ENCODE data around the gene KCNMA1.
A peak's percentile ranks its signal among the peaks of the same experiment; 100 is the strongest.

KCNMA1 gene

DNA sequence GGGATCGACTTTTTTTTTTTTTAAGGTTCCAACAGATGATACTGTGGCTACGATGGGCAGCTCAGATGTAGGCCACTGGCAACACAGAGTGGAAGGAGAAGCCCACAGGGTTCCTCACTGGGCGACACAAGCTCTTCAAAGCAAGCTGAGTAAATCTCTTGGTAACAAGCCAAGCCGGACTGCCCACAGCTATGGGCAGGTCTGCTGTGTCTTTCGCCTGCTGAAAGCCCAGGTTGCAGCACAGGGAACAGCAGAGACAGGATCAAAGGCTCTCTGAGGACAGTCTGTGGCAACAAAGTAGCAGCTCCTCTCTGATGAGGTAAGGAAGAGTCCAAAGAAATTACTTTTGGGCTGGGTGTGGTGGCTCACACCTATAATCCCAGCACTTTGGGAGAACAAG, 83.6 kb downstream of the KCNMA1 start:
- no peak for DNase-seq

DNA sequence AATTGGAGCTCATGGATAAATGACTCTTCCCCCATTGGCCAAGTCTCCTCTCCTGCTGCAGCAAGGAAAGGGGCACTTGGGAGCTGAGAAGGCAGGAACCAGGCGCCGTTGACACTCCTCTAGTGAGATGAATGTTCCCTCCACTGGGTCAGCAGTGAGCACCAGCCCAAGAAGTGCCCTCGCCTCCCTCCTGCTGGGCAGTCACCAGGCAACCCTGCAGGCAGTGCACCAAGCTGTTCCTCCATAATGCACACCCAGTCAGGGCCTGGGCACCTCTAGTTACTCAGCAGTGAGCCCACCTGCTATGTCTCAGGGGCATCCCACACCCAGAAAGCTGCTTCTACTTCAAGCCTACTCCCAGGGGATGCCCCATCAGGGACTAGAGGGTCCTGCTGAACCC, 84.3 kb downstream of the KCNMA1 start:
- DNase-seq, result no peak

DNA sequence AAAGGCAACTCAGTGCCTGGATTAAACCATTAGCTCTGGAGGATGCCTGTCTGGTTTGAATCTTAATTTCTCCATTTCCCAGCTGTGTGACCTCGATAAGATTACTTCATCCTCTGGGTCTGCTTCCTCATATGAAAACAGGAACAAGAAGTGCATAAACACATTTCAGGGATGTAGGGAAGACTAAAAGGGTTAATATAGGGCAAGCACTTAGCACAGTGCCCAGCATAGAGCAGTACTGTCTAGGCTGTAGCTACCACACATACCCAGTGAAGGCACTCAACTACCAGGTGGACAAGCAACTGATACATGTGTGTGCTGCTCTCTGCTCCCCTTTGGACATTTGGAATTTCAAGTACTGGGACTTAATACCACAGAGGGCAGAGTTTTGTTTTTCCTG, 85.4 kb downstream of the KCNMA1 start:
- no peak for DNase-seq

DNA sequence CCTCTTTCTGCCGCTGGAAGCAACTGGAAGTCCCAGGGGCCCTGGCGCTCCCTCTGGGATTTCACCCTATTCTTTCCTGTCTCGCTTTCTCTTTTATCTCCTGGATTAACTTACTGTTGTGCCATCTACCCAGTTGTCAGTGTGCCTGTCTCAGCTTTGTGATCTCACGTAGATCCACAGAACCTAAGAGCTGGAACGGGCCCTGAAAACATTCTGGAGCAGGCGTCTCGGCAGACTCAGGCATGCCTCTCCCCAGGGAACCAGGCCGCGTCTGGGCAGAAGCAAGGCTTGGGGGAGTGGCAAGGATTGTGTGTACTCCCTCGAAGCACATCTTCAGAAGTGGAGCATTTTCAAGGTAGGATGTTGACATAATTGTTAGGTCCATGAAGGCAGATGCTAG, 87.2 kb downstream of the KCNMA1 start:
- no peak for DNase-seq

DNA sequence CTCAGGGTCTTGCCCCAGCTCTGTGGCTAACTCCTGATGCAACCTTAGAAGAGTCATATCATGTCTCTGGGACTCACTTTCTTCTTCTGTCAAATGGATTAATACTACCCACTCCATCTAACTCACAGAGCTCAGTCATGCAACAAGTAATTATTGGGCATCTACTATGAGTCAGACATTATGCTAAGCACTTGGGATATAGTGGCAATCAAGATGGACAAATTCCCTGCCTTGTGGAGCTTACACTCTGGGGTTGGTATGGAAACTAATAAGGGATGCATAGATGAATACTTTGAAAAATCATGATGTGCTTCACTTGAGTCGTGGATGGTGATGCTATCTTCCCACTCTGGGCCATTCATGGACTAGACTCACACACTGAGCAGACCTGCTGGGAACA, 88.9 kb downstream of the KCNMA1 start:
- DNase-seq, result no peak

DNA sequence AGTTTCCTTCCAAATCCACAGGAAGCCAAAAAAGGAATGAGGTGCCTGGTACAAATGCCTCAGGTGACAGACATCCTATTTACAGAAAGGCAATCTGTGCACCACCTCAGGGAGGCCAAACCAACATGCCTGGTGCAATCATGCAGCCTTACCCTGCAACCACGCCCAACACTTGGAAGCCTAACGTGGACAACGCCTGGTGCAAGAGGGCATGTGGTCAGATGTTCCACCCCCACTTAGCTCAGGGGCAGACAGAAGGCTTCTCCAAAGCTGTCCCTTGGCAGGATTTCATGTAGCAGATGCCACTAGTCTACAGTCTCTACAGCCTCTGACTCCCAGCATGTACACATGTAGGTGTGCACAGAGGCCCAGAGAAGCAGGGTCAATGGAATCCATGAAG, 89.5 kb downstream of the KCNMA1 start:
- DNase-seq, result no peak

DNA sequence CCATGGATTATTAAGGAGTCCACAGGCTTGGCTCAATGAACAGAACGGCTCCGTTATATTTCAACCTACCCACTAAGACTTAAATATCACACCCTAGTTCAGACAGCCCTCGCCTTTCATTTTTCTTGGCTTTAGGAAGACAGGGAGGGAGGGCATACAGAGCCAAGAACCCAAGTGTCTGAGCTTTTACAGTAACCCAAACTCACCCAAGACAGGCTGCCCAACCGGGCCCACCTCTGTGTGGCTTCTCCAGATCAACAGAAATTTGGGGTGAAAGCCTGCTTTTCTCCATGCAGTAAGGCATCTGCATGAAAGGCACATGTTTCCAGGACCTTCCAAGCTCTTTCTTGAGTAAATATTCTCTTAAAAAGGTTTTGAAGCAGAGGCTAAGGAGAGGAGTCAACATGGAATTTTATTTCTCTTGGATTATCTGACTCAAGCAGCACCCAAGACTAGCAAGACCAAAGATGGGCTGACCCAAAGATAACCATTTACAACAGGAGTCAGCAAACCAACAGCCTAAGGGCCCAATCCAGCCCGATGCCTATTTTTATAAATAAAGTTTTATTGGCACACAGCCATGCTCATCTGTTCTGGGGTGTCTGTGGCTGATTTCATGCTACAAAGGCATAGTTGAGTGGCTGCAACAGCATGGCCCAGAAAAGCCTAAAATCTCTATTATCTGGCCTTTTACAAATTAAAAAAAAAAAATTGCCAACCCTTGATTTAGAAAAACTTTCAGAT, 90.1 kb downstream of the KCNMA1 start:
- no peak for DNase-seq

DNA sequence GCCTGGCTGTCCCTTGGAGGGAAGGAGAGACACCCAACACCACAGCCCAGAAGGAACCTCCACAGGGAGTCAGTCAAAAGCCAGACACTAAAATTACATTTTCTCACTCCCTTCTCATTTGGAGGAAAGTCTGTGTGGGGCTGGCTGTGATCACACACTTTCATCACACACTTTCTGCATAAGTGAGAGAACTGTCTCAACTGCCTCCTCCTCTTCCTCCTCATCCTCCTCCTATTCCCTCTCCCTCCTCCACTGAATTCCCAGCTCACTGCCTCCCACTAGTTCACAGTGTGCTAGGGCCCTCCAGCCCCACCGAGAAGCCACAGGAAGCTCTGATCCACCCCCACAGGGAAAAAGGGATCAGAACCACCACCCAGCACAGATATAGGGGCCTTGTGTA, 91.6 kb downstream of the KCNMA1 start:
- DNase-seq, result no peak

DNA sequence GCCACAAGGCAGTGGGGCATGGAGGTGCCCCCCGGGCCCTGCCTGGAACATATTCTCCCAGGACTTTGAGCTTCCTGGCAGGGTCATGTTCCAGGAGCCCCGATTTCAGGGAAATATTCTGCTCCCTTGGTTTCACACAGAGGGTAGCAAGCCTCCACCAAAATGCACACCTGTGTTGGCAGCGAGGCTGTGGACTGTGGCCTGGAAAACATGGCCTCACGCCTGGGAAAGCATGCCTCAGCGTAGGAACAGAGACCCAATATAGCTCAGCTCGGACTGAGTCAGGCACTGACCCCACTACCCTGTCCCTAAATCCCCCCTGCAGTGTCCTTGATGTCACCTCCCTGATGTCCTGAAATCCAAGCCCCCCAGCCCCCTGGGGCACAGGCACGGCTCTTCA, 92.0 kb downstream of the KCNMA1 start:
- DNase-seq, result no peak

DNA sequence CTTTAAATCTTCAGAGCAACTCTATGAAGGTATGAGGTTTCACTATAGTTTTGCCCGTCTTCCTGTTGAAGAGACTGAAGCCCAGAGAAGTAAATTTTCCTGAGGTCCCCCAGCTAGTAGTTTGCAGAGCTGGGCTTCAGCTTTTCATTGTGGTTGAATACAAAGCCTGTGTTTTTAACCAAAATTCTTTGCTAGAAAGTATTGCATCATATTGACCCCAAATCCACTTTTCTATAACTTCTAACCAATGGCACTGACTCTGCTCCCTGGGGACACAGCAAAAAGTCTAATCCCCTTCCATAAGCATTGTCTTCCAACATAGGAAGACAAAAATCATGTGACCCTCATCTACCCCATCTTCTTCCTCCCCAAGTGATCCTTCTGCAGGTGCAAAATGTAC, 93.0 kb downstream of the KCNMA1 start:
- no peak for DNase-seq

DNA sequence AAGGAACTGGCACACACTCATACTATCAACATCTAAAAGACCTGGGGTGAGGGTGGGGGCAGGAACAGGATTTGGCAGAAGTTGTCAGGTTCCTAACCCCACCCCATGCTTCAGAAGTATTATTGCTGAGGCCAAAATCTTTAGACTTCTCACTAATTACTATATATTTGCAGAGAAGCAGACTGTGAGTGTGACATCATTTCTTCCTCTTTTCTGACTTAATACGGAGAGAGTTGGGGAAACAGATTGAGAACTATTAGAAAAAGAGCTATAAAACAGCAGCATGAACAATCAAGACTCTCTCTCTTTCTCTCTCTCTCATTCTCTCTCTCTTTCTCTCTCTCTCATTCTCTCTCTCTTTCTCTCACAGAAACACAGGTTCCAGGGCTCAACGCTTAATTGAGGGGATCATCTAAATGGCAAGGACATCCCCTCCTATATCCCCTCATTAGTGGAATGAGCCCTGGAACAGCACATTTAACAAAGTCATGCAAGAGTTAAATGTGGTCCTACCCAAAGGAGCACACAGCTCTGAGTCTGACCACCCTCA, 94.8 kb downstream of the KCNMA1 start:
- no peak for DNase-seq

DNA sequence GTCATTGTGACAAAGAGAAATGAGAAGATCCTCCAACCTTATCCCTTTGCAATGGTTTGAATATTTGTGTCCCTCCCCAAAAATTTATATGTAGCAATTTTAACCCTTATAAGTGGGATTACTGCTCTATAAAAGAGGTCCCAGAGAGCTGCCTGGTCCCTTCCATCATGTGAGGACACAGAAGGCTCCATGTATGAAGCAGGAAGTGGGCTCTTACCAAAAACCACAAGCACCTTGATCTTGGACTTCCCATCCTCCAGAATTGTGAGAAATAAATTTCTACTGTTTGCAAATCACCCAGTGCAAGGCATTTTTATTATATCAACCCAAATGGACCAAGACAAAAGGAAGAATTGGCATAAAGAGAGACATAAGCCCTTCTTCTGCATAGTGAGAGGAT, 95.7 kb downstream of the KCNMA1 start:
- DNase-seq, result no peak

DNA sequence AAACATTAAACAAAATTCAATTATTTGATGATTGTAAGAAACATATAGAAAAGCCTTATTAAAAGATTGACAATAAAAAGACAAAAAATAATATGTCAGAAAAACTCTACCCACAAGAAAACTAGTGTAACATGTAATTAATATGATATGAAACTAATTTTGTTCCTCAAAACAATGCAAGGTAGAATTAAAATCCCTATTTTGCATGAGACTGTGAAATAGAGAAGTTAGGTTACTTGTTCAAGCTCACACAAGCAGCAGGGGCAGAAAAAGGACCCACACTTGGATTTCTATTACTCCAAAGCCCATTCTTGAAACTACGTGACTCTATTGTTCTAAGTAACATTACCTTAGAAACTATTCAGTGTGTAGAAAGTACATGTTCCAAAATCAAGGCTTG, 96.4 kb downstream of the KCNMA1 start:
- no peak for DNase-seq

DNA sequence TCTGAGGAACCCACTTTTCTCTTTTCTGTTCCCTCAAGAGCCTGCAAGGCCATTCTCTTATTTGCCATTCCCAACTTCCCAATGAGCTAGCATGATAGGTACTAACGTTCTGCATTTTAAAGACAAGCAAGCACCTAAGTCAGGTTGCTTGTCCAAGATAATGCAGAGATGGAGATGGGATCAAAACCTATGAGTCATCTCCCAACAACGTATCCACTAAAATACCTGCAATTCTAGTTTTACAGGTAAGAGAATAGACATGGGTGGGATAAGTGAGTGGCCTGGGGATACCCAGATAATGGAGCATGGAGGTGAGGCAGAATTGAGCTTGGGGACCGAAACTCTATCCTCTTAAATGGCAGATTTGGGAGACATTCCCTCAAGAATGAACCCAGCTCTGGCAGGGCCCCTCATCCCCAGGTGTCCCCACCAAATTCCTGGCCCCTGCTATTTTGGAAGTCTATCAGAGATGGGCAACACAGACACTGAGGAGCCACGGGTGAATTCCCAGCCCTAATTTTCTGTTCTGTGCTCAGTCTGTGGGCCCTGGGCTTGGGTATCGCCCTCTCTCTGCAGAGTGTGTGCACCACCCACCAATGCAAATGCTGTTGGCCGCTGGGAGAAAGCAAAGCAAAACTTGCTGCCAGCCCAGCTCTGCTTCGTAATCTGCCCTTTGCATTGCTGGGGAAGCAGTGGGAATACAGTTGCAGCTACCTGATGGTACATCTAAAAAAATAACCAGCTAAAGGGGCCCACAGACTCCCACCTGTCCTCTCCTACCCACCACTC, 98.3 kb downstream of the KCNMA1 start:
- DNase-seq, result no peak

DNA sequence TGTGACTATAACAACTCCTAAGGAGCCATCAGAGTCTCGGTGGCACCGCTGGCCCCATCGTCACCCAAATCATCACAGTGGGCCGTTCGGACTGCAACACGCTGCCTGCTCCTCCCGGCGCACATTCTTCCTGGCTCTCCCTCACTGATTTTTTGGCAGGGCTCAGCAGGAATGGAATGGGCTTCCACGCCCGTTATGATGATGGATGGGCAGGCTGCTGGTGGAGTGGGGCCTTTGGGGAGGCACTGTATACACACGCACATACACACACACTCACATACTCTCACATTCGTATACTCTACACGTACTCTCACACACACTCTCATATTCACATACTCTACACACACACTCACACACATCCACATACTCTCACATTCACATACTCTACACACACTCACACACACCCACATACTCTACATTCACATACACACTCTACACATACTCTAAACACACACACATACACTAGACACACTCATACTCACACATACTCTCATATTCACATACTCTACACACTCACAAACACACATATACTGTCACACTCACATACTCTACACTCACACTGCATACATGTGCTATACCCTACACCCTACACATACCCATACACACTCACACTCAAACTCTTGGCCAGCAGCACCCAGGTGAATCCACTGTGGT, 99.8 kb downstream of the KCNMA1 start:
- no peak for DNase-seq

DNA sequence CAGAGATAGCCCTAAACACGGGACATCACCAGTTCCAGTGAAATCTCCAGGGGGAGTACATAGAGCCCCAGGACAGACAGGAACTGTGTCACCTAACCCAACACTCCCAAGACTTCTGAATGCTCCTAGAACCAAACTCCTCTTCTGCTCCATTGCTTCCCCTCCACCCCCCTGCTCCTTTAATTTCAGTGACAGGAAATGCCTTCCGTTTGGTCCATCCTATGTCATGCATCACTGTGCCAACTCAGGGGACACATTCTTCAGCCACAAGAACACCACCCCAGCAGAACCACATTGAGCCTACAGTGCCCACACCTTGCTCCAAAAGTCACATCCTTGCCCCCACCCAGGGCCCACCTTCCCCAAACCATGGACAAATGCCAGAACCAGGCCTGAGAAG, 100.5 kb downstream of the KCNMA1 start:
- no peak for DNase-seq

DNA sequence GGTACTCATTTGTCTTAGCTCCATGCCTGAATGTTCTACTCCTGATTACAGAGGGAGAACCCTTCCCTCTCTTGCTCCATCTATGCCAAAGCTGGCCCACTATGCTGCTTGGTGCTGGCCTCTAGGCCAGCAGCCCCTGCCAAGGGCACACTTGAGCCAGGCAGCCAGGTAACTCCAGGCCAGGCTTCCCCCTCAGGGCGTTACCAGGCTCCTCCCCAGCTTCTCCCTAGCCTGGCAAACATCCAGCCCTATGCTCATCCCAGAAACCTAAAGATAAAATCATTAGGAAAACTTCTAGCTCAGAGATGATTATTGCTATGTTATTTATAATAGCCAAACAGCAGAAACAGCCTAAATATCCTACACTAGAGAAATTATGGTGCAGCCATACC, 103.7 kb downstream of the KCNMA1 start:
- DNase-seq, result no peak

DNA sequence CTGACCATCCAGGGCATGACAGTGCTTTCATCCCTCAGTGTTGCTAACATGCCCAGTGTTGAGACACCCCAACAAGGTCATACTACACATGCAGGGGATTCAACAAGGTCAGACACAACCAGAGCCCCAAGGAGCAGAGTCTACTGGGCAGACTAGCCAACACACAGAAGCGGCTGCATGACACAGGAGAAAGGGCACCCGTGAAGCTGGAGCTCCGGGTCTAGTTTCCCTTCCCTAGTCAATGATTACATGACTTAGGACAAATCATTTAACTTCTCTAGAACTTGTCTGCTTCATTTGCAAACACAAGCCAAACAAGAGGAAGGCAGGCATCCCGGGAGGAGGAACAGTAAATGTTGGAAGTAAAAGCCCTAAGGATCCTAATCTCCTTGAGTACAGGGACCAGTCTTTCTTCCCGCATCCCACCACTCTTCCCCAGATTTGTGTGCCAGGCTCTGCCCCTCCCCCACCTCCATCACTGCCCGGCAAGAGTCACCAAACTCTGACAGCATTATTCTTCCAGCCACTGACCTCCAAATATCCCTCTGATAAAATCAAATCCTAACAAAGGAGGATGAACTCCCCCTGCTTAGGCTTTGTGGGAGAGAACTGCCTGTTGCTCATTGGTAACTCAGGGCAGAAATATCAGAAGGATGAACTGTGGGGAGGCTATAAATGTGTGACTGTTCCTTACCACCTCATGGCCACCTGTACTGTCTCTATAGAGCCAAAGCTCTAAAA, 104.3 kb downstream of the KCNMA1 start:
- DNase-seq, result no peak

DNA sequence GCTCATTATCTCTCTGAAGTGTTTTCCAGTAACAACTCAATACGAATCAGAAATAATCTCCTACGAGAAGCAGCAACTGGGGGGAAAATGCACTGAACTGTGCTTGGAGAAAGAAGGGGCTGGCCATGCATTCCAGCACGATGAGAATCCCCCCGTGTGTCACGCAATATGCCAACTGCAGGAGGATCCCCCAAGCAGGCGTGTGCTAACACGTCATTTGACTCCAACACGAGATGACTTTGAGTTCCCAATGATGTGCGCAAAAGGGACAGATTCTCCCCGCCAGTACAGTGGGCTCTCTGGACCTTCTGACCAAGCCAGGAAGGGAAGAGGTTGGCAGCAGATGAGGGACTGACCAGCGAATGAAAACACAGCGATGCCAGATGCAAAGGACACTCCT, 105.5 kb downstream of the KCNMA1 start:
- peak; percentile 39 for DNase-seq

DNA sequence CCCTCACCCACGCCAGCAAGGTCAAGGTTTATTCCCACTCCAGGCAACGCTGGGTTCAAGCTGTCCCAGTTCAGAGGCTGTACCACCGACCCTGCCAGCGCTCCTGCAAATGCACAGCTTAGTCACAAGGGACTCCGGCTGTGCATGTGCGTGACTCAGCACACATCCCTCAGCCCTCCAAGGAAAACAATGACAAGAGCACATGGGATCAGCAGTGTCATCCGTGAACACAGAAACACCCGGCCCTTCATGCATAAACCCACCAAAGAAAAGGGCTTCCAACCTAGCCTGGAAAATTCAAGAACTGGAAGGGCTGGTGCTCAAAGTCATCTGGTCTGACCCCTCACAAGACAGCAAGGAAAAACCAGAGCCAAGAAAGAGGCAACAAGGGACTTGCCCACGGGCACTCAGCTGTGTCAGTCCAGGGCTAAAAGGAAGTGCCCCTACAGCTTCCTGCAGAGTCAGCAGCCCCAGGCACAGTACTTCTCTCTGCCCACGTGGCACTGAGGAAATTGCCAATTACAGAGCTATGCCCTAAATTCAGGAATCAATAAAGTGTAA, 106.1 kb downstream of the KCNMA1 start:
- DNase-seq, result peak; percentile 81

DNA sequence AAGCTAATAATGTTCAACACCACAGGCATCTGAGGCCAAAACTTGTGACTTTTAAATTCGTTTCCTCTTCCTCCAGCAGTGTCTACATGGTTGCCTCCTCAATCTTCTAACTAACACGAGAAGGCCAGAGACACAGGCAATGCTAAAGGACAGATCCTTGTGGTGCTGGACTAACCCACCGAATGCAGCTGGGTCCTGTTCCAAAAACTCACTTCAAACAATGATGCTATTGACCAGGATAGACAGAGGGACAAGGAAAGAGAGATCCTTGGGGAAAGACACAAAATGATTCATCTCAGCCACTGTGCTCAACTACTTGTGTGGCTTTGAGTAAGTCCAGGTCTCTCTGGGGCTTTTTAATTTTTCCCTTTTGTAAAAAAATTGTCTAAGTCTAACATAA, 107.6 kb downstream of the KCNMA1 start:
- DNase-seq, result no peak

DNA sequence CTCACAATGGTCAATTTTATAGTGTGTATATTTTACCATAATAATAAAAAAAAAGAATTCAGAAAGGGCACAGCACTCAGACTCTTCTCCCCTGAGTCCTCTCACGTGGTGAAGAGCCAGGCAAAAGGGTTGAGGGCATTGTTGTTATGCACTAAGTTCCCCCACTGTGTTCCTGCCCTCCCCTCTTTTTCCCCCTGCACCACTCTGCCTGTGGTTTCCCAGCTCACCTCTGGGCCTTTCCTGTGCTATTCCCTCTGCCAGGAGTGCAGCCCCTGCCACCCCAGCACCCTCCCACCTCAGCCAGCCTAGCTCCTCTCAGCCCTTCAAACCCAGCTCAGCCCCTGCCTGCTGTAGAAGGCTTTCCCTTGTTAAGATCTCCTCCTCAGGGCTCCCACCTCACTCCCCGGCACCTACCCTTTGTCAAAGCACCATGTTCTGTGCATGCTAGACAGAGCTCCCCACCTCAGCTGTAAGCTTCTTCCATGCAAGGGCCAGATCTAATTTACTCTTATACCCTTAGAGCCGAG, 108.5 kb downstream of the KCNMA1 start:
- DNase-seq, result no peak

DNA sequence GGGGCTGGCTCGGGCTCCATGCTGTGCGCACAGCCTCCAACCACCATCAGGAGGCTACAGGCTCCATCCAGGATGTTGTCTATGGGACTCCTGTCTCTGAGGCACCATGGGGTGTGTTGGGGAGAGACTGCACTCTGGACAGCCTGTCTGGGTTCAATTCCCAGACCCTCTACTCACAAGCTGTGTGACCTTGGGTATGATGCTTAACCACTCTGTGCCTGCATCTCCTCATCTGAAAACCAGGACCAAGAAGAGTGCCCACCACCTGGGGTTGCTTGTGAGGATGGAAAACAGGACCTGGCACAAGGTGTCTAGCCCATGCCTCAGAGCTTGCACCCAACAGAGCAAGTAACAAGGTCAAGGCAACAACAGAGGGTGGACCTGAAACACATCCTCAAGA, 109.8 kb downstream of the KCNMA1 start:
- DNase-seq, result no peak
